GM21619 (cell line): Measurements from ENCODE around the gene BIRC7.

ENCODE experiments used
- ATAC-seq: cut with Tn5 transposase; IDR thresholded peaks from one replicate; pipeline ENCODE4 v1.9.1; 2021; ENCODE audit not compliant: unreplicated experiment

Gene BIRC7

DNA sequence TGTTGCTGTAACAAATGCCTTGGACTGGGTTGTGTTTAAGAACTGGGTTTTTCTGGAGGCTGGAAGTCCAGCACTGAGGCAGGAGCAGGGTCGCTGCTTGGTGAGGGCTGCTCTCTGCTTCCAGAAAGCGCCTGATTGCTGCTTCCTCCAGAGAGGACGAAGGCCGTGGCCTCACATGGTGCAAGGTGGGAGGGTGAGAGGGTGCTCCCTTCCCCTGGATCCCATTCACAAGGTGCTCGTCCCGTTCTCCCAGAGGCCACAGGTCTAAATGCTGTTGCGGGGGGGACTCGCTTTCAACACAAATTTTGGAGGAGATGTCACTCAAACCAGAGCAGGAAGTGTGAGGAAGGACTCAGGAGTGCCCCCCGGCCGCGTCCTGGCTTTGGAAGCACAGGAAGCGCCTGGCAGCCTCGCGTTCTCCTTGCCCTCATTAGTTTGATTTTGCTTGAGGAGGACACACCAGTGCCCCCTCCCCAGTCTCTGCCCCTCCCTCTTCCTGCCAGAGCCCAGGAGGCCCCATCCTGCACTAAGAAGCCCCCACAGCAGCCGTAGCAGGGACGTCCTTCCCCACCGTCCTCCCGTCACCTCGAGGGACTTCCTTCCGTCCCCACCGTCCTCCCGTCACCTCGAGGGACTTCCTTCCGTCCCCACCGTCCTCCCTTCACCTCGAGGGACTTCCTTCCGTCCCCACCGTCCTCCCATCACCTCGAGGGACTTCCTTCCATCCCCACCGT, 26.3 kb downstream of the BIRC7 start:
- ATAC-seq, result no peak

DNA sequence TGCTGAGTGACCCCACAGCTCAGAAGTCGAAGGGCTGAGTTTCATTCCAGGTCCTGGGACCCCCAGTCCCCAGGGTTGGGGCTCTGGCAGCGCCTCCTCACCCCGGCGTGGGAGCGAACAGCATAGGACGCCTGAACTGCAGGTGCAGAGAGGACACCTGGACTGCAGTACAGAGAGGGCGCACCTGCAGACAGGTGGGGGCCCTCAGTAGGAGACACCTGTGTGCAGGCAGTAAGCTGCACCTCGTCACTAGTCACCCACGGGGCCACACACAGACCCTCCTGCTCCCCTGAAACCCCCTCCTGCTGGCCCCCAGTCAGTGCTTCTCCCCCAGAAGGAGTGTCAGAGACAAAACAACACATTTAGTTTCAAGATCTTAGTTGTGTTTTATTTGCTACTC, 27.1 kb downstream of the BIRC7 start:
- ATAC-seq, result no peak

DNA sequence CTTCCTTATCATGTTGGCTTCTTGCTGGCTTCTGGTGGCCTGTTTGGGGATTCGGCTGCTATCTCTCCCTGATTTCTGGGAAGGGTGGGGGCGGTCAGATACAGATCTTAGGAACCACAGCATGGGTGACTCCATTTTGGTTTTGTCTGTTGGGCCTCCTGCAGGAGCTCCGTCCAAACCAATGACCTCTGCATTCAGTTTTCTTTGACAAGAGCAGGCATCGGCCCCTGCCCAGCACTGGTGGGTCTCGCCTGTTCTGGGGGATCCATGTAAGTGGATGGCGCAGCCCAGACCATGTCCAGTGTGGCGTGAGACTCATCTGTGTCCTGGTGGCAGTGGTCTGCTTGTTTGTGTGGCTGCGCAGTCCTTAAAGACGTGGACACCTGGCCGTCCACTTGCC, 28.3 kb downstream of the BIRC7 start:
- no peak for ATAC-seq

DNA sequence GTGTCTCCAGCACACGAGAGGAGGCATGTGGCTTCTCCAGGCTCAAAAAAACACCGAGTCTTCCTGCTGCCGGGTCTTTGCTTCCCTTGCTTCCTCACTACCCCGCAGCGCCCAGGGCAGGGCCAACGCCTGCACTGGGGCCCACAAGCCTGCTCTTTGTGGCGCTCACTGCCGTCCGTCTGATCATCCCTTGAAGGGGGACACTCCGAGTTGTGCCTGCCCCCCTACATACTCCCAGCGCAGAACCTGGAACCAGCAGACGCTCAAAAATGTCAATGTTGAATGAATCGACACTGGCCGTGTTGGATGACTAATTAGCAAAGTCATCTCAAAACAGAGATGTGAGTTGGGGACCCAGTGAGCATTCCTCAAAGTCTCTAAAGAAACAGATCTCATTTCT, 28.8 kb downstream of the BIRC7 start:
- ATAC-seq, result no peak

DNA sequence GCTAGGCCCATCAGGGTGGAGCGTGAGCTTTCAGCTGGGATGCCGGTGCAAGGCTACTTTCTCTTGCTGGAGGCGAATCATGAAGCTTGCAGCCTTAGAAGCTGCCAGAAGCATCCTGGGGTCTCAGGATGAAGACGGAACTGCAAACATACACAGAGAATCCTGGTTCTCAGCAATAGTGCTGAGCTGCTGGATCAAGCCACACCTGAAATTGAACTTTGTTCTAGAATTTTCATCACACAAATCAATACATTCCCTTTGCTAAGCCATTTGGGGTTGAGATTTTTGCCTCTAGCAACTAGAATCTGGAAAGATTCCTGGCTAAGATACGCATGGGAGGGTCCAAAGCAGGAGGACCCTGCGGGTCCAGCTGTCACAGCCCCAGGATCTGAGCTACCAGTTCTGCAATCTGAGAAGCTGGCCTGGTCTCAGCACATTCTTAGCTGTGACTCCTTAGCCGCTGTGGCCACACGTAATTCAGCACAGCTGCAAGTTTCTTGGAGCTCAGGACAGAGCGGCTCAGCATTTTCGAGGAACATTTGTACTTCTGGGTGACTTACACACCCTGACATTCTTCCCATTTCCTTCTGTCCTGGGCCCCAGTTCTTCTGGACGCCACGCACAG, 30.3 kb downstream of the BIRC7 start:
- ATAC-seq, result no peak

DNA sequence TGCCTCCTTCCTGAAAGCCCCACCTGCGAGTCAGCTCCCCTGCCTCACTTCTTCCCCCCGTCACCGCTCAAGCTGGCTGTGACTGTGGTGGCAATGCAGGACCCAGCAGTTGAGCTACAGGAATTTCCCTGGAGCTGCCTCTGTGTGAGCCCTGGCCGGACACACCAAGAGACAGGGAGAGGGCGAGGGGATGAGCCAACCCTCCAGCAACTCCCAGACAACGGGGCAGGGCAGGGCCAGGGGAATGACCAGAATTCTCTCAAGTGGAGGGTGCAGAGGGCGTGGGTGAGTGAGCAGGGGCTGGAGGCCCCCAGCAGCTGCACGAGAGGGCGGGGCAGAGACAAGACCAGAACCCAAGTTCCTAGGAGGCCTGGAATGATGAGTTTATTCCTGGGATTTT, 32.0 kb downstream of the BIRC7 start:
- ATAC-seq, result no peak

- ATAC-seq, result no peak
Measured at GRCh38 chr20:63268256-63268655, 32.6 kb downstream of the BIRC7 start.

DNA sequence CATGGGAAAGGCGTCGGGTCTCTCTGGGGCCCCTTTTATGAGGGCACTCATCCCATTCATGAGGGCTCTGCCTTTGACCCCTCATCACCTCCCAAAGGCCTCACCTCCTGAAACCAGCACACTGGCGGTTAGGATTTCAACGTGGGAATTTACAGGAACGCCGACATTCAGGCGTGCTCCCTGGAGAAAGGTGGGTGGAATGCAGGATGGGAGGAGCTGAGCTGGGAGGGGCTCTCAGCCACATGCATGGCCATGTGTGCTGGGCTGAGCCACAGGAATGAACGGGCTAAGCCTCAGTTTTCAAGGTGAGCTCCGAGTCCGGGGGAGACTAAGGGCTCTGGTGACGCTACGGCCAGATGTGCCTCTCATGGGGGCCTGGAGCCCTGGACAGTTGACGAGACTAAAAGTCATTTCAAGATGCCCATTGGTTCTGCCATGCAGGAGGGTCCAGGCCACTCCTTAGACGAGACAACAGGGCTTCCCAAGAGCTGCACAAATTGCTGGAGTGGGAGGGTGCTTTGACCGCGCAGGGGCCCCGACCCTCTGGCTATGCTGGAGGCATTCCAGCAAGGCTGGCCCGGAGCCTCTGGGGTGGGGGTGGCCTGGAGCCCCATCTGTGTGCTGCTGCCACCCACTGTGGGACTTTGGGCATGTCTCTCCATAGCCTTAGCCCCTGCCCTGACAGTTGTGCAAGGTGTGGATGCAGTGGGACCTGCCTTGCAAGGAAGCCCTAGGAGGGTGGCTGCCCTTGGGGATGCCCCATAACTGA, 33.1 kb downstream of the BIRC7 start:
- ATAC-seq, result no peak

DNA sequence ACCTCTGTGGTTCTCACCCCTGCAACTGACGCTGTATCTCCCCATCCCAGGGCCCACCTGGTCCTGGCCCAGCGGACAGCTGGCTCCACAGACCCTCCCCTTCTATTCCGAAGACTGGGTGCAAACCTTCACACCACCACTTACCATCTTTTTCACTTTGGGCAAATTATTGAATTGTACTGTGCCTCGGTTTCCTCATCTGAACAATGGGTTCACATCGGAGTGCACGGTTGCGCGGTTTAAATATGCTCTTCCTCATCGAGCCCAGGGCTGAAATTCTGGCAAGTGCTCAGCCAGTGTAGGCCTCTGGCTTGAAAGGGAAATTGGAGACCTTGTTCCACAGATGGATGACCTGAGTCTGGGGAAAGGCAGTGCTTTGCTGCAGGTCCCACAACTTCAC, 34.0 kb downstream of the BIRC7 start:
- no peak for ATAC-seq

- ATAC-seq, result no peak
Measured at GRCh38 chr20:63270606-63271325, 35.1 kb downstream of the BIRC7 start.

GRCh38 chr20:63272105-63273058, 36.7 kb downstream of the BIRC7 start, which contains the start of gene ARFGAP1:
Gene ARFGAP1, plus strand, starts transcription at chr20:63272813. Its CDS starts 2,768 bp downstream, at chr20:63275581.
- ATAC-seq, result peak; percentile 93

DNA sequence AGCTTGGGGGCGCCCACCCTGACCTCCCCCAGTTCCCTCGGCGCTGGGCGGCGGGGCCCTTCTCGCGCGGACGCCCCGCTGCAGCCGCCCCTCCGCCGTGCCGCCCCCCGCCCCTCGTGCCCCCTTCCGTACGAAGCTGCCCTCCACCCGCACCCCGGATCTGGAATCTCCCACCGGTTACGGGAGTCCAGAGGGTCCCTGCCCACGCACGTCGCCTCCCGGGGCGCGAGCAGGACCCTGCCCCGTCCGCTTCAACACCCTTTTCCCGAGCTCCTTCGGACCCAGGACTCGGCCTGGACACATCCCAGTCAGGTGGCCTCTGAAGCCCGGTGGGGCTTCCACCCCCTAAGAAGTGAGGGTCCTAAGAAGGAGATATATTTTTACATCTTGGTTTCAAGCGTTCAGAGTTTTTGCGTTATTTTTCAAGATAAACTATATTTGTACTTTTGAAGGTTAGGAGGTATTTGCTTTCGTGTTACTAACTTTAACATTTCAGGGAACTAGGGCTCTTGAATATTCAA, 37.4 kb downstream of the BIRC7 start:
- no peak for ATAC-seq

- ATAC-seq, result no peak
Measured at GRCh38 chr20:63273635-63274380, 38.1 kb downstream of the BIRC7 start.

- no peak for ATAC-seq
Measured at GRCh38 chr20:63274381-63275228, 38.9 kb downstream of the BIRC7 start.

- no peak for ATAC-seq
Measured at GRCh38 chr20:63275825-63276224, 40.1 kb downstream of the BIRC7 start.

DNA sequence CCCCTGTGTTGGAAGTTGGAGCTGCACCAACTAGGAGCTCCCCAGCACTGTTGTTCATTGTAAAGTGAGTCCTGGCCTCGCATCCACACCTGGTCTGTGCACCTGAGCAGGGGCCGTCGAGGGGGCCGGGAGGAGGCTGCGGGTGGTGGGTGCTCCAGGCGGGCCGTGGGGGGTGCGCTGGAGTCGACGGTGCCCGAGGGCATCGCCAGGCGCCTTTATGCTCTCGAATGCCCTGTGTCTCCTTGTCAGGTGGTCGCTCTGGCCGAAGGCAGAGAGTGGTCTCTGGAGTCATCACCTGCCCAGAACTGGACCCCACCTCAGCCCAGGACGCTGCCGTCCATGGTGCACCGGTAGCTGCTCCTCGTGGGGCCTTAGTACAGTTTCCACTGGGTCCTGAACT, 41.3 kb downstream of the BIRC7 start:
- ATAC-seq, result no peak

DNA sequence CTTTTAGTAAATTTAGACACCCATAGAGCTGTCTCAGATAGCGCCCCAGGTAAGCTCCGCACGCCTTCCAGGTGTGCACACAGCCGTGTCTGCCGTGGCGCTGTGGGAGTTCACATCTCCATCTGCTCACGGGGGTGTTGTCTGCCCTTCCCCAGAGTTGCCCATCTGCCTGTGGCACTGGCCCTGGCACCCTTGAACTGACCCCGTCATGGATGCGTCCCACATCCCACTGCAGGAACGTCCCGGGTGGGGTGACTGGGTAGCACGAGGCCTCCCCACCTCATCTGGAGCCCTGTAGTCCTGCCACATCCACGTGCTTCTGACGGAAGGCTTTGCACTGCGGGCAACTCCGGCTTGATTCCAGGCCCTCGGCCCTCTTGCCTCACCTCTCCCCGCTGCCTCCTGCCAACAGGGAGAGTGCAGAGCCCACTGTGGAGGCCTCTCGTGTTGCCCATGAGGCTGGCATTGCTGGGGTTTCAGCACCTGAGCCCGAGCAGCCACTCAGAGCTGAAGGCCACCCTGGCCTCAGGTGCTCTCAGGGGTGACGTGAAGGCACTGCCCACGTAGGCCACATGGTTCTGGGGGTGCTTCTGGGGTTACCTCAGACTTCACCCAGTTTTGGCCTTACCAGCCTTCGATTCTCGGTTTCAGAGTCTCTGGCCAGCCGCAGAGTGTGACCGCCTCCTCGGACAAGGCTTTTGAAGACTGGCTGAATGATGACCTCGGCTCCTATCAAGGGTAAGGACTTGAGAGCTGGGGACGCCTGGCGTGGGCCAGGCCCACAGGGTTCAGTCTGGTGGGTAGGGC, 42.0 kb downstream of the BIRC7 start:
- ATAC-seq, result no peak

- ATAC-seq, result no peak
Measured at GRCh38 chr20:63278661-63279060, 43.0 kb downstream of the BIRC7 start.
